Lung (tissue), 12 donors: ENCODE measurements around the gene DDX56. TPM values are rescaled to one million over a fixed set of nuclear protein-coding genes. Genes with fewer than 3 reads are reported as not detected.

ENCODE experiments used
- ATAC-seq: fragments of 200-7000 bp; cut with Tn5 transposase; one replicate; pipeline ENCODE4 v1.9.1; 2020; ENCODE audit warnings: moderate number of reproducible peaks; ENCODE audit not compliant: insufficient read depth, low FRiP score
- DNase-seq, 3 donors: peaks; one replicate each; pipeline ENCODE4 v3.0.0-alpha.2; 2013 to 2017
- H3K27ac ChIP-seq, 2 donors: one replicate each; pipeline ENCODE4 v1.5.1; 2013; ENCODE audit warnings: mild to moderate bottlenecking in 2 of 2, moderate library complexity in 2 of 2, control low read depth in 1 of 2, inconsistent platforms in 1 of 2, low read depth in 1 of 2, low read length in 1 of 2
- H3K27me3 ChIP-seq, 3 donors: one replicate each; pipeline ENCODE4 v1.5.1; 2013; ENCODE audit warnings: low read length in 2 of 3; ENCODE audit not compliant: control insufficient read depth in 3 of 3, insufficient read depth in 3 of 3
- H3K36me3 ChIP-seq, 4 donors: one replicate each; pipeline ENCODE4 v1.5.1; 2013; ENCODE audit warnings: low read length in 4 of 4, mild to moderate bottlenecking in 1 of 4, moderate library complexity in 1 of 4; ENCODE audit not compliant: control insufficient read depth in 4 of 4, insufficient read depth in 4 of 4
- H3K4me1 ChIP-seq, 5 donors: one replicate each; pipeline ENCODE4 v1.5.1; 2013; ENCODE audit warnings: low read length in 5 of 5, mild to moderate bottlenecking in 2 of 5, moderate library complexity in 1 of 5; ENCODE audit not compliant: control insufficient read depth in 5 of 5, insufficient read depth in 5 of 5
- H3K4me3 ChIP-seq: one replicate; pipeline ENCODE4 v1.5.1; 2013; ENCODE audit warnings: mild to moderate bottlenecking, control low read depth, moderate library complexity
- H3K9ac ChIP-seq, 2 donors: one replicate each; pipeline ENCODE4 v1.5.1; 2013; ENCODE audit warnings: low read length in 2 of 2, control low read depth in 1 of 2; ENCODE audit not compliant: insufficient read depth in 1 of 2
- H3K9me3 ChIP-seq, 4 donors: one replicate each; pipeline ENCODE4 v1.5.1; 2013; ENCODE audit warnings: low read length in 3 of 4, mild to moderate bottlenecking in 1 of 4, moderate library complexity in 1 of 4; ENCODE audit not compliant: control insufficient read depth in 4 of 4, insufficient read depth in 3 of 4
- WGBS, 2 donors: extraction: QIAGEN DNeasy Blood & Tissue Kit; methylation state at CpG; one replicate each; pipeline ENCODE4 v1.1.7; 2013; 5-methylcytosine and 5-hydroxymethylcytosine counted together
- polyA plus RNA-seq, 2 donors: library from polyadenylated mRNA; stranded (reverse); fragments of 200-250 nt; gene quantifications; one replicate each; pipeline ENCODE4 v1.2.1, GENCODE V29; 2013
- total RNA-seq, 2 donors: library from RNA; depleted of rRNA in 1 of 2; stranded (reverse); fragments of >200 nt in 1 of 2; gene quantifications; one replicate each; pipeline ENCODE4 v1.2.1, GENCODE V29; 2014 to 2021
- TF ChIP-seq, protein P1 (sequence below): IDR thresholded peaks from 2 replicates; pipeline ENCODE4 v1.5.1; 2012; ENCODE audit warnings: mild to moderate bottlenecking; ENCODE audit errors: control extremely low read depth, extremely low read depth
- donor health status: control.
- donor health status: control.
- donor health status: Bipolar disorder and iron deficiency.
- donor health status: healthy.
- donor health status: DM: yes; HTN: yes; CAD: no.

Gene DDX56
- total and polyA plus RNA-seq, 4 donors = 45.9 to 67.5 (median 58.2) TPM

DNA sequence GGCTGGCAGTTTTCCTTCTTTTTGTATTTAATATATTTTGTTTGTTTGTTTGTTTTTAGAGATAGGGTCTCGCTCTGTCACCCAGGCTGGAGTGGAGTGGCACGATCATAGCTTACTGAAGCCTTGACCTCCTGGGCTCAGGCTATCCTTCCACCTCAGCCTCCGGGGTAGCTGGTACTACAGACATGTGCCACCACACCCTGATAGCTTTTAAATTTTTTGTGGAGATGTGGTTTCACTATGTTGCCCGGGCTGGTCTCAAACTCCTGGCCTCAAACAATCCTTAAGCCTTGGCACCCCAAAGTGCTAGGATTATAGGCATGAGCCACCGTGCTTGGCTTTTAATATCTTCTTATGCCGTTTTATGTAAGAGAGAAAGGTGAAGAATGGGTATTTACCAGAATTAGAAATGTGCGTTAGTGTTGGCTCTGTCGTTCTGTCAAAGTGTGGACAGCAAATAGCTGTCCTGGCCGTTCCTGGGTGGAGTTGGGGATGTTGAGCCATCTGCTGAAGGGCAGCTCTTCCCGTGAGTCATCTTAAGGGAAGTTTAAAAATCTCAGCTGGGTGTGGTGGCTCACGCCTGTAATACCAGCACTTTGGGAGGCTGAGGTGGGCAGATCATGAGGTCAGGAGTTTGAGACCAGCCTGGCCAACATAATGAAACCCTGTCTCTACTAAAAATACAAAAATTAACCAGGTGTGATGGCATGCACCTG is 47.5 kb upstream of the DDX56 start:
- H3K9ac ChIP-seq = no peak overlapping the region
- WGBS, 2 donors = 67 to 75% methylated on average over 11 of the region's 11 CpGs
- H3K4me1 ChIP-seq = peaks cover 3 to 30% (median 15%) of the 10 kb centered on the region in 5 donors
- H3K27me3 ChIP-seq = no peaks in the 10 kb centered on the region
- DNase-seq (no peak), ATAC-seq (peak; percentile 70)
- TF ChIP-seq, protein P1, sequence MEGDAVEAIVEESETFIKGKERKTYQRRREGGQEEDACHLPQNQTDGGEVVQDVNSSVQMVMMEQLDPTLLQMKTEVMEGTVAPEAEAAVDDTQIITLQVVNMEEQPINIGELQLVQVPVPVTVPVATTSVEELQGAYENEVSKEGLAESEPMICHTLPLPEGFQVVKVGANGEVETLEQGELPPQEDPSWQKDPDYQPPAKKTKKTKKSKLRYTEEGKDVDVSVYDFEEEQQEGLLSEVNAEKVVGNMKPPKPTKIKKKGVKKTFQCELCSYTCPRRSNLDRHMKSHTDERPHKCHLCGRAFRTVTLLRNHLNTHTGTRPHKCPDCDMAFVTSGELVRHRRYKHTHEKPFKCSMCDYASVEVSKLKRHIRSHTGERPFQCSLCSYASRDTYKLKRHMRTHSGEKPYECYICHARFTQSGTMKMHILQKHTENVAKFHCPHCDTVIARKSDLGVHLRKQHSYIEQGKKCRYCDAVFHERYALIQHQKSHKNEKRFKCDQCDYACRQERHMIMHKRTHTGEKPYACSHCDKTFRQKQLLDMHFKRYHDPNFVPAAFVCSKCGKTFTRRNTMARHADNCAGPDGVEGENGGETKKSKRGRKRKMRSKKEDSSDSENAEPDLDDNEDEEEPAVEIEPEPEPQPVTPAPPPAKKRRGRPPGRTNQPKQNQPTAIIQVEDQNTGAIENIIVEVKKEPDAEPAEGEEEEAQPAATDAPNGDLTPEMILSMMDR = no peak
- peak overlapping the region; percentile 53 to 70 for H3K27ac ChIP-seq
- peaks cover 0 to 2% (median 0%) of the 10 kb centered on the region in 4 donors for H3K9me3 ChIP-seq
- H3K36me3 ChIP-seq = peaks cover 7 to 17% (median 13%) of the 10 kb centered on the region in 4 donors
- no peak overlapping the region for H3K4me3 ChIP-seq

- Histone ChIP-seq H3K9ac (no peak overlapping the region), H3K36me3 (peaks cover 0 to 7% (median under 1%) of the 10 kb centered on the region in 4 donors), H3K9me3 (peaks cover 0 to 2% (median 0%) of the 10 kb centered on the region in 4 donors), H3K27ac (peak overlapping the region; percentile 22 to 59), H3K4me3 (no peak overlapping the region), H3K27me3 (no peaks in the 10 kb centered on the region), H3K4me1 (peaks cover 0 to 32% (median 15%) of the 10 kb centered on the region in 5 donors)
- no peak for DNase-seq
- TF ChIP-seq, protein P1 = no peak
- 72 to 83% methylated on average over 3 of the region's 3 CpGs for WGBS, 2 donors
- no peak for ATAC-seq
Observed at GRCh38 chr7:44618753-44619152, 45.0 kb upstream of the DDX56 start.

- DNase-seq (no peak), ATAC-seq (no peak)
- Histone ChIP-seq H3K9me3 (peaks cover 0 to 2% (median 0%) of the 10 kb centered on the region in 4 donors), H3K36me3 (peaks cover 0 to 7% (median under 1%) of the 10 kb centered on the region in 4 donors), H3K9ac (no peak overlapping the region), H3K4me3 (no peak overlapping the region), H3K4me1 (peaks cover 0 to 30% (median 14%) of the 10 kb centered on the region in 5 donors), H3K27ac (peak overlapping the region in 1 of 2 donors; percentile 40), H3K27me3 (no peaks in the 10 kb centered on the region)
- WGBS, 2 donors = 90 to 94% methylated on average over 1 of the region's 1 CpG
- TF ChIP-seq, protein P1 = no peak
Observed at GRCh38 chr7:44618045-44618444, 44.3 kb upstream of the DDX56 start.
